ENCODE data around the gene CACNA1C.

Gene CACNA1C

DNA sequence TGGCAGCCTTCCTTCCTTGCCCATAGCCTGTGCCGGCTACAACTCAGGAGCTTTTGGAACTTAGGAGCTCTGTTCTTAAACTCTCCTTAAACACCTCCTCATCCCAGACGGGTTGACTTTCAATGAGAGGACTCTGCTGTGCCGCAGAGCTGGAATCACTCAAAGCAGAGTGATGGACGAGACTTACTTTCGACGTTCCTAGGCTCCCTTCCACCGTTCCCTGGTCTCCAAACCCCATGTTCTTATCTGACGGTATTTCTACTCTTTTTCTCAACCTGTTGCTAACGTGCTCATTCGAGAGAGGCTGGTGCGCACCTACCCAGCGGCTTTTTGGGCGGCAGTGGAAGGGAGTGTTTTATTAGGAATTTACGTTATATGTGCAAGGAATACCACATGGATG lies 232.7 kb downstream of the CACNA1C start:
- DNase-seq (ENCODE audit: low spot score) (no peak), ATAC-seq (ENCODE audit: low read depth) (no peak)
- TF ChIP-seq, protein P1, sequence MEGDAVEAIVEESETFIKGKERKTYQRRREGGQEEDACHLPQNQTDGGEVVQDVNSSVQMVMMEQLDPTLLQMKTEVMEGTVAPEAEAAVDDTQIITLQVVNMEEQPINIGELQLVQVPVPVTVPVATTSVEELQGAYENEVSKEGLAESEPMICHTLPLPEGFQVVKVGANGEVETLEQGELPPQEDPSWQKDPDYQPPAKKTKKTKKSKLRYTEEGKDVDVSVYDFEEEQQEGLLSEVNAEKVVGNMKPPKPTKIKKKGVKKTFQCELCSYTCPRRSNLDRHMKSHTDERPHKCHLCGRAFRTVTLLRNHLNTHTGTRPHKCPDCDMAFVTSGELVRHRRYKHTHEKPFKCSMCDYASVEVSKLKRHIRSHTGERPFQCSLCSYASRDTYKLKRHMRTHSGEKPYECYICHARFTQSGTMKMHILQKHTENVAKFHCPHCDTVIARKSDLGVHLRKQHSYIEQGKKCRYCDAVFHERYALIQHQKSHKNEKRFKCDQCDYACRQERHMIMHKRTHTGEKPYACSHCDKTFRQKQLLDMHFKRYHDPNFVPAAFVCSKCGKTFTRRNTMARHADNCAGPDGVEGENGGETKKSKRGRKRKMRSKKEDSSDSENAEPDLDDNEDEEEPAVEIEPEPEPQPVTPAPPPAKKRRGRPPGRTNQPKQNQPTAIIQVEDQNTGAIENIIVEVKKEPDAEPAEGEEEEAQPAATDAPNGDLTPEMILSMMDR (IDR thresholded peaks at IDR 0.05; ENCODE audit: poor library complexity, severe bottlenecking): no peak
- H3K9me3 ChIP-seq (ENCODE audit: severe bottlenecking): no peaks in the 10 kb centered on the region
- H3K27me3 ChIP-seq (ENCODE audit: insufficient read depth, poor library complexity, severe bottlenecking): peaks cover 17% of the 10 kb centered on the region
- H3K4me1 ChIP-seq (ENCODE audit: insufficient read depth, poor library complexity, severe bottlenecking): no peaks in the 10 kb centered on the region
- no peaks in the 10 kb centered on the region for H3K36me3 ChIP-seq (ENCODE audit: low read depth)
- H3K27ac ChIP-seq (ENCODE audit: poor library complexity, severe bottlenecking): no peak overlapping the region
- H3K4me3 ChIP-seq (ENCODE audit: severe bottlenecking): no peak overlapping the region

DNA sequence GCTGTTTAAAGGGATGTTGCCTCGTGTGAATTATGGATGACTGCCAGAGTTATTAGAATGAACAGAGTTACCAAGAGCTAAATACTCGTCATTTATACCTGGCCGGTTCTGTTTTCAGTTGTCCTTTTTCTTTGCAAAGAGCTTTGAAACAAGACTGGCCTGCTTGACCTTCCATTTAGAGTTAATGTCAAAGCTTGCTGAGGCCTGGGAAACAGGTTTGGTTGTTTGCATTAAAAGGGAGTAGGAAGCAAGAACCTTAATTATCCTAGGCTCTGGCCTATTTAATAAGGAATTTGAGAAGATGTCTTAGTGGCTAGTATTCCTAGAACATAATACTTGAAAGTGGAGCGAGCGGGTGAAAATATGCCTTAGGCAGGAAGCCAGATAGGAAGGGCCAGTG lies 233.3 kb downstream of the CACNA1C start:
- ATAC-seq (ENCODE audit: low read depth) (no peak), DNase-seq (ENCODE audit: low spot score) (no peak)
- Histone ChIP-seq H3K4me1 (ENCODE audit: insufficient read depth, poor library complexity, severe bottlenecking) (no peaks in the 10 kb centered on the region), H3K27me3 (ENCODE audit: insufficient read depth, poor library complexity, severe bottlenecking) (peaks cover 14% of the 10 kb centered on the region), H3K4me3 (ENCODE audit: severe bottlenecking) (no peak overlapping the region), H3K9me3 (ENCODE audit: severe bottlenecking) (no peaks in the 10 kb centered on the region), H3K36me3 (ENCODE audit: low read depth) (no peaks in the 10 kb centered on the region), H3K27ac (ENCODE audit: poor library complexity, severe bottlenecking) (no peak overlapping the region)
- TF ChIP-seq, protein P1 (IDR thresholded peaks at IDR 0.05; ENCODE audit: poor library complexity, severe bottlenecking): no peak

DNA sequence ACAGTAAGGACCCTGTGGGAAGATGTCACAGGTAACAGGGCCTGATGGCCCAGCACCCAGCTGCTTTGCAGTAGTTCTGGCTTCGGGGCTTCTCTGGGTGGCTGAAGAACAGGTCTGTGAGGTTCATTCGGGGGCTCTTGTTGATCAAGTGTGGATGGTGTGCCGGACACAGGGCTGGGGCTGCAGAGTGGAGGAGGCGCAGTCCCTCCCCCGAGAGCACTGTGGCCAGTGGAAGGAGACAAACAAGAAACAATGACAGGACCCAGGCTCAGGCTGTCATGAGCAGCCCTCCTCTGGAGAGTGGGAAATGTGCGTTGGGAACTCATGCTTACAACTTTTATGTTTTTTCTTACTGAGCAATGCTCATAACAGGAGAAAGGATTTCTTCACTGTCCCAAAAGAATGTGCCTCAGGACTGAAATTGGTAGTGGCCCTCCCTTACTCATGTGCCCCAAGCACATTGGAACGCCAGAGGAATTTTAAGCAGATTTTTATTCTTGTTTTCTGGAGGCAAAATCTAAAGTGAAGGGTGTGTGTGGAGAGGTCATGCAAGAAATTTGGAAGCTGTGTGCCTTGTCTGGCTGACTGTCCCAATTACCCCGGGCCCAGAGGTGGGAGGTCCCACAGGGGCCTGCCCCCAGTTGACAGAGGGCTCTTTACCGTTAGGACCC lies 233.8 kb downstream of the CACNA1C start:
- ATAC-seq (ENCODE audit: low read depth) (no peak), DNase-seq (ENCODE audit: low spot score) (no peak)
- Histone ChIP-seq H3K4me1 (ENCODE audit: insufficient read depth, poor library complexity, severe bottlenecking) (no peaks in the 10 kb centered on the region), H3K36me3 (ENCODE audit: low read depth) (no peaks in the 10 kb centered on the region), H3K9me3 (ENCODE audit: severe bottlenecking) (no peaks in the 10 kb centered on the region), H3K27ac (ENCODE audit: poor library complexity, severe bottlenecking) (no peak overlapping the region), H3K4me3 (ENCODE audit: severe bottlenecking) (no peak overlapping the region), H3K27me3 (ENCODE audit: insufficient read depth, poor library complexity, severe bottlenecking) (peaks cover 9% of the 10 kb centered on the region)
- TF ChIP-seq, protein P1 (IDR thresholded peaks at IDR 0.05; ENCODE audit: poor library complexity, severe bottlenecking): no peak

GRCh38 chr12:2287151-2287550 lies 234.4 kb downstream of the CACNA1C start:
- Histone ChIP-seq H3K4me1 (ENCODE audit: insufficient read depth, poor library complexity, severe bottlenecking) (no peaks in the 10 kb centered on the region), H3K27me3 (ENCODE audit: insufficient read depth, poor library complexity, severe bottlenecking) (peaks cover 9% of the 10 kb centered on the region), H3K9me3 (ENCODE audit: severe bottlenecking) (no peaks in the 10 kb centered on the region), H3K36me3 (ENCODE audit: low read depth) (no peaks in the 10 kb centered on the region), H3K4me3 (ENCODE audit: severe bottlenecking) (no peak overlapping the region), H3K27ac (ENCODE audit: poor library complexity, severe bottlenecking) (no peak overlapping the region)
- TF ChIP-seq, protein P1 (IDR thresholded peaks at IDR 0.05; ENCODE audit: poor library complexity, severe bottlenecking): no peak
- DNase-seq (ENCODE audit: low spot score) (no peak), ATAC-seq (ENCODE audit: low read depth) (no peak)

DNA sequence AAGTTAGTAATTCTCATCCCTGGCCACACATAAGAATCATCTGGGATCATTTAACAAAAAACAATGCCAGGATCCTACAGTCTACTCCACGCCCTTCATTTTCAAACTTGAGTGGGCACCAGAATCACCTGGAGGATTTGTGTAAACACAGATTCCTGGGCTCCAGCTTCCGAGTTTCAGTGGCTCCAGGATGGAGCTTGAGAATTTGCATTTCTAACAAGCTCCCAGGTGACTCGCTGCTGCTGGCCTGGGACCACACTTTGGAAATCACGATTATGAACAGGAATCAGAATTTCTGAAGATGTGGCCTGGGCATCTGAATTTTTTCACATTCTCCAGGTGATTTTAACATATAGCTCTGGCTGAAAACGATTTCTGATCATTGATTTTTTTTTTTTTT lies 234.8 kb downstream of the CACNA1C start:
- Histone ChIP-seq H3K4me1 (ENCODE audit: insufficient read depth, poor library complexity, severe bottlenecking) (no peaks in the 10 kb centered on the region), H3K9me3 (ENCODE audit: severe bottlenecking) (no peaks in the 10 kb centered on the region), H3K27me3 (ENCODE audit: insufficient read depth, poor library complexity, severe bottlenecking) (peaks cover 9% of the 10 kb centered on the region), H3K27ac (ENCODE audit: poor library complexity, severe bottlenecking) (no peak overlapping the region), H3K4me3 (ENCODE audit: severe bottlenecking) (no peak overlapping the region), H3K36me3 (ENCODE audit: low read depth) (no peaks in the 10 kb centered on the region)
- ATAC-seq (ENCODE audit: low read depth) (no peak), DNase-seq (ENCODE audit: low spot score) (no peak)
- TF ChIP-seq, protein P1 (IDR thresholded peaks at IDR 0.05; ENCODE audit: poor library complexity, severe bottlenecking): no peak

Data from RWPE2 (cell line).